GM21576 (cell line): Measurements from ENCODE around the gene RIMS4.
"Not testable (repeated sequence)": the region's sequence is repeated elsewhere in the genome, so short reads cannot be mapped to it uniquely, and the experiment has no call there.

Experiments used
- ATAC-seq: cut with Tn5 transposase; IDR thresholded peaks from one replicate; pipeline ENCODE4 v1.9.1; 2021; ENCODE audit warnings: mild to moderate bottlenecking, moderate library complexity; ENCODE audit not compliant: unreplicated experiment

Gene RIMS4

GRCh38 chr20:44830995-44831394, 20.6 kb upstream of the RIMS4 start:
- ATAC-seq = no peak

DNA sequence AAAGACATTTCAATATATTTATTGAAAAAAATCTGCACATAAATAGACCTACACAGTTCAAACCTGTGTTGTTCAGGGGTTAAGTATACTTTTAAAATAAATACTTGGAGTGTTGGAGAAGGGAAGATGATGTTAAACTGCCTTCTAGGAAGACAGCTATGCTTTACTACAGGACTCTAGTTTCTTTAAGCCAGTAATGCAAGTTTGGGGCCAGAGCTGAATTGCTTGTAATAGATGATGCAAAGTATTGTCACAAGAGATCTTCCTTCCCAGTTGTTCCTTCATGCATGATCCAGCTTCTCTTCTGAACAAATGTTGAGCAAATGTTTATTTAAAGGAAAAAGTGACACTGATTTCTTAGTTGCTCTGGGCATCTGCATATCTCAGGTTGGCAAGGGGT, 20.2 kb upstream of the RIMS4 start:
- ATAC-seq = no peak

DNA sequence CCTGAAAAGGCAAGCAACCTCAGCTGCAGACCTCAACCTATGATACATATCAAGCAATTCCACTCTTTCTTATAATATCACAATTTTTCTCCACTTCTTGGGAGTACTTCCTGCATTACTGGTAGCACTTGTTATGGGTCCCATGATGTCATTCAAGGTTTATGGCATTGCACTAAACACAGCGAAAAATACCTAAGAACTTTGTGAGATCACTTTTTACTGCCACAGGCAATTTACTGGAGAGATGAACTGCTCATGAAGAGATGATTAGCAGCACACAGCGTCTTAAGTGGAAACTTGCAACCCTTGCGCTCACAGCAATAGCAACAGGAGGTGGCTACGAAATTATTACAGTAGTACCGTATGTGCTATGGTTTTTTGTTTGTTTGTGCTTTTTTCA, 19.3 kb upstream of the RIMS4 start:
- ATAC-seq = no peak

- ATAC-seq = no peak
Measured at GRCh38 chr20:44828640-44829039, 18.3 kb upstream of the RIMS4 start.

- ATAC-seq = no peak
Measured at GRCh38 chr20:44827401-44827800, 17.1 kb upstream of the RIMS4 start.

DNA sequence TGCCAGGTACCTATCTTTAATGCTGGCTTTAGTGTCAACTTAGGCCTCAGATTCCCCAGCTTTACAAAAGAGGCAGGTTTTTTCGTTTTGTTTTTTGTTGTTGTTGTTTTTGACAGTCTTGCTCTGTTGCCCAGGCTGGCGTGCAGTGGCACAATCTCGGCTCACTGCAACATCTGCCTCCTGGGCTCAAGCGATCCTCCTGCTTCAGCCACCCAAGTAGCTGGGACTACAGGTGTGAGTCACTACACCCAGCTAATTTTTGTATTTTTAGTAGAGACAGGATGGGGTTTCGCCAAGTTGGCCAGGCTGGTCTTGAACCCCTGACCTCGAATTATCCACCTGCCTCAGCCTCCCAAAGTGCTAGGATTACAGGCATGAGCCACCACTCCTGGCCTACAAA, 11.2 kb upstream of the RIMS4 start:
- not testable (repeated sequence) for ATAC-seq

DNA sequence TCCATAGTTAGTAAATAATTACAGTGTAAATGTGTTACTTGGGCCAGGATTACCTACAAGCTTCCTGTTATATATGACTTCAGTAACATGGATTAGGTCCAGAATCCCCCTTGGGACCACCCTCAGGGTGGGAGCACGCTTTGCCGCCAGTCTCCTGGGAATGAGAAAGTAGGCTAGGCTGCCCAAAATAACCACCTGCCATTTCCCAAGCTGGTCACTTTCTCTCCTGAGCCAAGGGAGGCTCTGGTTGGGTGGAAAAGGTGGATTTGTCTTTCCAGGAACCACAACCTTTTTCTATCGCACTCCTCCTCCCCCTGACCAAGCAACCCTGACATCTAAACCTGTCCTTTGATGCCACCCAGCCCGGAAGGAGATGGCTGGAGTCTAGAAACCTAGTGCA, 9.6 kb upstream of the RIMS4 start:
- no peak for ATAC-seq

- ATAC-seq = no peak
Measured at GRCh38 chr20:44817143-44817910, 7.0 kb upstream of the RIMS4 start.

DNA sequence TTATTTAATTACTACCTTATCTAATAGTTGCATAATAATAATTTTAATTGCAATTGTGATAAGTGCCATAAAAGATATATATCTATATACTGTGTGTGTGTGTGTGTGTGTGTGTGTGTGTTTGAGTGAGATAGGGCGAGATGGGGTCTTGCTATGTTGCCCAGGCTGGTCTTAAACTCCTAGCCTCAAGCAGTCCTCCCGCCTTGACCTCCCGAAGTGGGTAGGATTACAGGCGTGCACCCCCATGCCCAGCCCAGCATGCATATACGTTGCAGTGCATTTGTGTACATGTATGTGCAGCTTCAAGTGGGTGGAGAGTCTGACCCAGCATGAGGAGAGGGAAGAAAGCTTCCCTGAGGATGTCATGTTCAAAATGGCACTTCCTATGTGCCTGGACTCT, 4.6 kb upstream of the RIMS4 start:
- no peak for ATAC-seq

DNA sequence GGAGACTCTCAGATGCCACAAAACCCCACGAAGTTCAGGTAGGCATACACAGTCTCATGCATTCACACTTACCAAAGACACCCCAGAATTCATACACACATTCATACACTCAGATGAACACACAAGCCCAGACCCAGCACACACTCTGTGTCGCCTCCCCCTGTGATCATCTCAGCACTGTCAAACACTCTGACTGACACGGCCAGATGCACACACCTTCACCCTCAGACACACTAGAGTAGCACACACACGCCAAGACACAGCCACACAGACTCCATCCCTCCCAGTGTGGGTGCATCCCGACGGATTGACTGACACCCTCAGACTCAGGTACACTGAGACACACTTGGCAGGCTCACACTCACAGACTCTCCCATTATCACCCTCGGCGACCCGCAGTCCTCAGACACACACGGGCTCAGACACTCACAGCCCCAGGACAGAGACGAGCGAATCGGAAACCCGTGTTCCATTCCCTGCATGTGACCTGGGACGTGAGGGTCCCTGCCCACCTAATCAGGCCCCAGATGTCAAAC, 872 bp upstream of the RIMS4 start:
- ATAC-seq = no peak

DNA sequence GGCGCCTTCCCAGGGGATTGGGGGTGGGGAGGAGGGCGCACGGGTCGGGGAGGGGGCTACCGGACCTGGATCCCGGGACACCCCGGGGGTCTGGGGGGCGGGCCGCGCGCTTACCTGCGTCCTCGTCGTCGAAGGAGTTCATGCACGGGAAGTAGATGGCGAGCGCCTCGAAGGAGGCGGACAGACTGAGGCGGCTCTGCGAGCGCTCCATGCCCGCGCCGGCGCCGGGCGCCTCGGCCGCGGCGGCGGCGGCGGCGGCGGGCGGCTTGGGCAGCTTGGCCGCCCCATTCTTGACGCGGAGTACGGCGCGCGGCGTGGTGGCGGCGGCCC, 320 bp downstream of the RIMS4 start:
- no peak for ATAC-seq

DNA sequence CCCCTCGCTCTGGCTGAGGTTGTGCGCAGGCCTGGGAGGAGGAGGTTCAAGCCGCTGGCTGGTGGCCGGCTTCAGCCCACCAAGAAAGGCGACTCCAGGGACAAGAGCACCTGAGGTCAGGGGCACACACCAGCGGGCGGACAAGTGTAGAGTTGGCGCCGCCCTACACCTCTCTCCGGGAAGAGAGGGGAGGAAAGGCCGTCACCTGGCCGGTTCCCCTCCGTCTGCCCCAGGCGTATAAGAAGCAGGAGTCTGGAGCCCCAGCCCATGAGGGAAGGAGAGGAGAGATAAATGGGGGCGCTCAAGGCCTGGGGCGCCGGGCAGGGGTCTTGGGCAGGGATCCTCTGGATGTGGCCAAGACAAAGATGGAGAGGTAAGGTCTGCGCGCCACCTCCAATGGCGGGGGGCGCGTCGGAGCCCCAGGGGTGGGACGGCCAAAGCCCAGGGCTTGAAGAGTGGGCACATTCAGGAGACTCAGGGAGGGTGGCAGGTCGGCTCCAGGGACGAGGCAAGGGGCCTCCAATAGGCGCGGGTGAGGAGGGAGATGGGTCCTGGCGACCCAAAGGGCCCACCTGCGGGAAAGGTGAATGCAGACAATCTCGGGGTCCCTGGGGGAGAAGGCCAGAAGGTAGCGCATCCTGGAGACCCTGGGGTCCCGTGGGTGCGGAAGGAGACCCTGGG, 826 bp downstream of the RIMS4 start:
- no peak for ATAC-seq

DNA sequence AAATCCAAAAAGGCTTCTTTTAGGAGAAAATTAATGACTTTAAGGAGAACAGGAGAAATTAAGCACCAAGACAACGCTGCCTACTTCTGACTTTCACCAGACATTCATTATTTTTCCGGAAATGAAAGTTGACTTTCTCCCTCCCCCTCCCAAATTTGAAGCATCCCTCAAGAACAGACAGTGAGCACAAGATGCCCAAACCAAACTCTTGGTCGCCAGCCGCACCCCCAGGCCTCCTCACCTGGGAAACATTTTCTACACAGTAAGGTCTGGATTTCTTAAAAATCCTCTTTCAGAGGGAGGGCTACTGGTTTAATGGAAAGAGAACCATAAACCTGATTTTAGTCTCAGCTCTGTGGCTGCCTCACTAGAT, 2.7 kb downstream of the RIMS4 start:
- ATAC-seq = no peak

GRCh38 chr20:44807051-44807683, 3.2 kb downstream of the RIMS4 start:
- no peak for ATAC-seq

DNA sequence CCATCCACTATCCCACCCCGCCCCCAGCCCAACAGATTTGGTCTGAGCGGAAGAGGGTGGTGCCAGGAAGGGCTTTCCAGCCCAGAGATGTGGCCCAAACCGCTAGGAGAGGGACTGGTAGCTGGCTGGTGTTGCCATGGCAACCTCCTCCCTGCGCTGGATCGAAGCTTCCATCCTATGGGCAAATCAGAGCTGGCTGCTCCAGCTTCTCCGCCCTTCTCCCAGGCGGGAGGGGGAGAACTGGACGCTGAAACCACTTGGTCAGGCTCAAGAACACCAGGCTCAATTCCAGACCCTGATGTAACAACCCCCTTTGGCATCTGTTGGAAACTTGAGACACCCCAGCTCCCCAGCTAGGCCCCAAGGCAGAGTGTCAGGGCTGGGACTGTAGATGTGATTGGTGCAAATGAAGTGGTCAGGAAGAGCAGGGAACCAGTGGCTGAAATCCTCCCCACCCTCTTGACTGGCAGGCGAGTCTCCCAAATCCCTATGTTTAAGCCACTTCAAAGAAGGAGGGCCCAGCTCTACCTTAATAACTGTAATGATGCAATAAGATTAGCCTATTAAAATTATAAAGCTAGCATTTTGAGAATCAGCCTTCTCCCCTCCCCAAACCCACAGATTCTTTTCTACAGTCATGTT, 4.2 kb downstream of the RIMS4 start:
- ATAC-seq = no peak

DNA sequence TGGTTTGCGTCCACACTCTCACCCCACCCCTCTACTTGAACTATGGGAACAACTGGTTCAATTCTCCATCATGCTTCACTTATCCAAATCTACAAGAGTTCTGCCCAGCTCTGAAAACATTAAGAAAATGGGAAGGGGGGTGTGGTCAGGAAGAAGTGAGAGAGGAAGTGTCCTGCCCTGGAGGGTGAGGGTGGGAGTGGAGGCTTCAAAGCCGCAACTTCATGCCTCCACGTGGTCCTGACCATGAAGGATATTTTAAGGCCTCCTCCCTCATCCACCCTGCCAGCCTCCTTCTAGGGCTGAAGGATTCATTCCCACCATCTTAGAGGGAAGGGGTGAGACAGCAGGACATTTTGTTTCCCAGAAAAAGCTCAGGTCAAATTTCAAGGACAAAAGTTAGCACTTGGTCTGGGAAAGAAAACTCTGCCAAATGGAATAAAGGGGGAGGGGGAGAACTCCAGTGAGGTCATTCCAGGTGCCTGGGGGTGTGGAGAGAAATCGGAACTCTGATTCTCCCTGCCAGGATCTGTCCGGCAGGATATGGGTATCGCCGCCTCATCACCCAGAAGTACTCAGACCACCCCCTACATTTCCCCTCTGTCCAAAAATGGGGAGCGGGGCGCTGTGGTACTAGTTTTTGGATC, 4.9 kb downstream of the RIMS4 start:
- ATAC-seq = no peak

DNA sequence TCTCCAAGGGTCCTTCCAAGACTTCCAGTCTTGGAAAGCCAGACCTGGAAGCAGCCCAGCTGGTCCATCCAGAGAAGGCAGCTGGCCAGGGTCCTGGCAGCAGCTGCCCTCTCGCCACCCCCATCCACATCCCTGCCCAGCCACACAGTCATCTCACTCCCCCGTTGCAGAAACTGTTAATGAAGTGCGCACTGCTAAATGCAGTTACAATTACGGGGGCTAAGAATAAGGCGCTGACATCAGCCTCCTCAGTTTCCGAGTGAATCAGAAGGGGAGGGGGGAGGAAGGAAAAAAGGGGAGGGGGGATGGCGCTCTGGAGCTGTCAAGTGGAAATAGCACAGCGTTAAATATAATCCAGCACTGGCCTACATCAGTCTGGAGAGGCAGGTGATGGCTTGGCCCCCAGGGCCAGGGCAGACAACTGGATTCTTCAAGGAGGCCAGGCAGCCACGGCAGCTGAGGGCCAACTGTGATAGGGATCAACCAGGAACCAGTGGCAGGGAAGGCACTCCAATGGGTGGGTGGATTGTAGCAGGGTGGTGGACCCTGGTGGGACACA, 6.9 kb downstream of the RIMS4 start:
- no peak for ATAC-seq

- no peak for ATAC-seq
Measured at GRCh38 chr20:44802702-44803101, 7.6 kb downstream of the RIMS4 start.

DNA sequence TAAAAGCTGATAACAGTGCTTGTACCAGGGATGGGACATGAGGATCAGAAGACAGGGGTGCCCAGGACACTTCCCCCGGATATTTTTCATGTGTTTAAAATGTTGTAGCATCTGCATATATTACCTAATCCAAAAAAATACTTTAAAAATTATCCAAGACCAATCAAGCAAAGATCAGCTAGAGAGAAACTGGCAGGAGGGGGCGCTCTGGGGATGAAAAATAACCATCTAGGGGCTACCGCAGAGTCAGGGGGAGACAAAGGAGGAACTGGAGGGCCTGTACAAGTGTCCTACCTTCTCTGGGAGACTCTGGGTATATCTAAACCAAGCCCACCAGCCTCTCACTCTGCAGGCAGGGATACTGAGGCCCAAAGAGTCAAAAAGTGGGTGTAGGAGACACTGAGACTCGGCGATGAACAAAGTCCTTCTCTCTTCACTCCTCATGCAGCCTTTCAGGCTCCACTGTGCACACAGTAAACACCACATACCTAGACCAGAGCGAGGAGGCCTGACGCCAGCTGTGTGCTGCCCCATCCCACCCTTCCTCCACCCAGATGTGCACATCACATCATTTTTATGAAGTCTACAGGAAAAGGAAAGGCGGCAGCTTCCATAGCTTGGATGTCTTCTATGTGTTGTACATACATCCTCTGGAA, 9.8 kb downstream of the RIMS4 start:
- no peak for ATAC-seq

DNA sequence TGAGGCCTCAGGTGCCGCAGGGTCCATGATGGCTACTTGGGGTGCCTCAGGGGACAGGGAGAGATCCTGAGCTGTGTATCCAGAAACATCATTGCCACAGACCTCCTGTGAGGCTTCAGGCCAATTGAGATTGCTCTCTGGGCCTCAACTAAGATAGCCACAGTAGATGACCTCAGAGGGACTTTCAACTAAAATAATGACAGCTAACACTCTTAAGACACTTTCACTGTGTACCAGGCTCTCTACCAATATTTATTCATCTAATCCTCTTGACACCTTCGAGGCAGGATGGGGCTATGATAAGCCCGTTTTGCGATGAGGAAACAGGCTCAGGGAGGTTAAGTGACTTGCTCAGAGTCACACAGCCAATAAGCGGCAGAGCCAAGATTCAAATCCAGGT, 10.7 kb downstream of the RIMS4 start:
- no peak for ATAC-seq
